Activated B cell treated with CpG ODN at 0.5 μM for 24 hours (primary cell): ENCODE results near the gene KIF21B. TPM values are rescaled to one million over a fixed set of nuclear protein-coding genes. Genes with fewer than 3 reads are reported as not detected.
A peak's percentile ranks its signal among the peaks of the same experiment; 100 is the strongest.

Experiments used
- ATAC-seq: fragments of 200-7000 bp; cut with Tn5 transposase; one replicate; pipeline ENCODE4 v1.10.0; 2021; ENCODE audit warnings: low read depth, mild to moderate bottlenecking, moderate library complexity
- CTCF ChIA-PET: fragments of 350-600 bp; sonication (Branson Sonifier 250); formaldehyde crosslinking; loops from one replicate; lab custom pipeline; 2021; ENCODE audit warnings: antibody characterized with exemption; lab: Charles Lee
- POLR2A ChIA-PET: fragments of 350-600 bp; sonication (Branson Sonifier 250); formaldehyde crosslinking; loops from one replicate; lab custom pipeline; 2021; ENCODE audit warnings: antibody characterized with exemption; lab: Charles Lee
- DNase-seq: peaks from one replicate; pipeline ENCODE4 v3.0.0; 2022
- H3K27ac Mint-ChIP-seq: one replicate; pipeline ENCODE4 v1.8.0; 2020; ENCODE audit warnings: mixed read lengths
- H3K27me3 Mint-ChIP-seq: one replicate; pipeline ENCODE4 v1.8.0; 2021; ENCODE audit warnings: mixed read lengths
- H3K36me3 Mint-ChIP-seq: one replicate; pipeline ENCODE4 v1.8.0; 2021; ENCODE audit warnings: low read depth, mixed read lengths
- H3K4me1 Mint-ChIP-seq: one replicate; pipeline ENCODE4 v1.8.0; 2021; ENCODE audit warnings: mixed read lengths
- H3K4me3 Mint-ChIP-seq: one replicate; pipeline ENCODE4 v1.8.0; 2020; ENCODE audit warnings: mild to moderate bottlenecking, mixed read lengths
- H3K9me3 Mint-ChIP-seq: one replicate; pipeline ENCODE4 v1.8.0; 2020; ENCODE audit warnings: mixed read lengths
- CTCF ChIP-seq: fragments of 200-600 bp; IDR thresholded peaks from one replicate; pipeline ENCODE4 v1.8.0; 2022; ENCODE audit warnings: antibody characterized with exemption, mild to moderate bottlenecking
- intact Hi-C: fragments of 100-400 bp; cut with micrococcal nuclease; formaldehyde crosslinking; loops from one replicate; pipeline ENCODE4 v1.15.1; 2024
- total RNA-seq: library from RNA; stranded (reverse); gene quantifications from 2 replicates; pipeline ENCODE4 v1.2.3, GENCODE V29; 2022

KIF21B gene
- total RNA-seq, 1 donor from 2014 or later = 31.8 TPM

- Mint-ChIP-seq H3K27me3 (no peaks in the 10 kb centered on the region), H3K4me1 (no peaks in the 10 kb centered on the region), H3K27ac (no peak overlapping the region), H3K36me3 (peaks cover 92% of the 10 kb centered on the region), H3K4me3 (no peak overlapping the region), H3K9me3 (no peaks in the 10 kb centered on the region)
- TF ChIP-seq CTCF = no peak
- intact Hi-C loops = no loop called here
- ATAC-seq = no peak
- DNase-seq = no peak
- ChIA-PET CTCF (interaction anchor here (0.9 to 15.6 kb wide), 2 partner anchors 10 to 62 kb away, joined by 4 to 327 read pairs; no protein-coding TSS in a partner anchor), POLR2A (interaction anchor here (1.5 kb wide), 1 partner anchor 36 kb away, joined by 4 read pairs; no protein-coding TSS in a partner anchor)
These were observed 42.2 kb downstream of the KIF21B start for GRCh38 chr1:200981278-200981677.

GRCh38 chr1:200980873-200981272 is 42.6 kb downstream of the KIF21B start:
- CTCF ChIA-PET = interaction anchor here (1.8 to 15.6 kb wide), 6 partner anchors 9 to 138 kb away, joined by 6 to 327 read pairs (median 8); no protein-coding TSS in a partner anchor
- Mint-ChIP-seq H3K27me3 (no peaks in the 10 kb centered on the region), H3K36me3 (peaks cover 92% of the 10 kb centered on the region), H3K4me3 (no peak overlapping the region), H3K4me1 (no peaks in the 10 kb centered on the region), H3K9me3 (no peaks in the 10 kb centered on the region), H3K27ac (no peak overlapping the region)
- intact Hi-C loops = no loop called here
- no peak for ATAC-seq
- POLR2A ChIA-PET = interaction anchor here (1.5 kb wide), 1 partner anchor 36 kb away, joined by 4 read pairs; no protein-coding TSS in a partner anchor
- DNase-seq = no peak
- TF ChIP-seq CTCF = no peak

GRCh38 chr1:200980452-200980772 is 43.1 kb downstream of the KIF21B start:
- ChIA-PET CTCF (interaction anchor here (0.6 to 15.6 kb wide), 10 partner anchors 9 to 138 kb away, joined by 3 to 327 read pairs (median 9); no protein-coding TSS in a partner anchor), POLR2A (no interaction called here)
- no peak for TF ChIP-seq CTCF
- no peaks in the 10 kb centered on the region for H3K27me3 Mint-ChIP-seq
- intact Hi-C loops = no loop called here
- DNase-seq = no peak
- no peak overlapping the region for H3K4me3 Mint-ChIP-seq
- no peak for ATAC-seq
- H3K9me3 Mint-ChIP-seq = no peaks in the 10 kb centered on the region
- H3K36me3 Mint-ChIP-seq = peaks cover 93% of the 10 kb centered on the region
- H3K27ac Mint-ChIP-seq = no peak overlapping the region
- no peaks in the 10 kb centered on the region for H3K4me1 Mint-ChIP-seq

GRCh38 chr1:200979574-200980451 is 43.7 kb downstream of the KIF21B start:
- no peaks in the 10 kb centered on the region for H3K27me3 Mint-ChIP-seq
- peak; percentile 53 for DNase-seq
- ChIA-PET POLR2A (no interaction called here), CTCF (interaction anchor here (0.6 to 15.6 kb wide), 19 partner anchors 8 to 421 kb away, joined by 3 to 327 read pairs (median 6); no protein-coding TSS in a partner anchor)
- intact Hi-C loops = loop anchor here (1.0 kb wide), 1 partner anchor 63 kb away; no protein-coding TSS in a partner anchor
- no peaks in the 10 kb centered on the region for H3K4me1 Mint-ChIP-seq
- TF ChIP-seq CTCF = no peak
- H3K36me3 Mint-ChIP-seq = peaks cover 91% of the 10 kb centered on the region
- H3K9me3 Mint-ChIP-seq = no peaks in the 10 kb centered on the region
- no peak overlapping the region for H3K27ac Mint-ChIP-seq
- ATAC-seq = peak; percentile 73
- H3K4me3 Mint-ChIP-seq = no peak overlapping the region
